GM19193 (cell line): ENCODE data around the gene SGCD.

Experiments
- POLR2A ChIP-seq: IDR thresholded peaks from 4 replicates; pipeline ENCODE4 v1.6.1; 2011; ENCODE audit not compliant: insufficient read depth, insufficient read length; ENCODE audit errors: extremely low read depth

SGCD gene

GRCh38 chr5:156707750-156708149 is 380.8 kb downstream of the SGCD start:
- TF ChIP-seq POLR2A = no peak

- no peak for TF ChIP-seq POLR2A
Measured at GRCh38 chr5:156715287-156715686, 388.3 kb downstream of the SGCD start.

- no peak for TF ChIP-seq POLR2A
Measured at GRCh38 chr5:156716591-156717380, 389.8 kb downstream of the SGCD start.

GRCh38 chr5:156718985-156719384 is 392.0 kb downstream of the SGCD start:
- no peak for TF ChIP-seq POLR2A

- no peak for TF ChIP-seq POLR2A
Measured at GRCh38 chr5:156722358-156722757, 395.4 kb downstream of the SGCD start.

- TF ChIP-seq POLR2A = no peak
Measured at GRCh38 chr5:156735477-156735876, 408.5 kb downstream of the SGCD start.

- TF ChIP-seq POLR2A = no peak
Measured at GRCh38 chr5:156741516-156741915, 414.6 kb downstream of the SGCD start.

- TF ChIP-seq POLR2A = no peak
Measured at GRCh38 chr5:156753846-156754245, 426.9 kb downstream of the SGCD start.

- TF ChIP-seq POLR2A = no peak
Measured at GRCh38 chr5:156755421-156756087, 428.6 kb downstream of the SGCD start.

- no peak for TF ChIP-seq POLR2A
Measured at GRCh38 chr5:156758011-156758791, 431.2 kb downstream of the SGCD start.

- no peak for TF ChIP-seq POLR2A
Measured at GRCh38 chr5:156759156-156759555, 432.2 kb downstream of the SGCD start.

- TF ChIP-seq POLR2A = no peak
Measured at GRCh38 chr5:156762771-156763170, 435.8 kb downstream of the SGCD start.

GRCh38 chr5:156764176-156764971 is 437.4 kb downstream of the SGCD start:
- no peak for TF ChIP-seq POLR2A

- no peak for TF ChIP-seq POLR2A
Measured at GRCh38 chr5:156774273-156774672, 447.3 kb downstream of the SGCD start.
